Caco-2 (cell line): ENCODE results near the gene SCYGR7. TPM values are rescaled to one million over a fixed set of nuclear protein-coding genes. Genes with fewer than 3 reads are reported as not detected.
A peak's percentile ranks its signal among the peaks of the same experiment; 100 is the strongest.

Experiments
- BruUV-seq: library from RNA; stranded (reverse); fragments of 400-500 nt; replicated peaks from 2 replicates; lab custom pipeline; 2021; lab: Mats Ljungman, UMichigan
- CTCF ChIA-PET: fragments of 300-600 bp; sonication (Branson Sonifier 250); formaldehyde crosslinking; loops from one replicate; lab custom pipeline; 2022; ENCODE audit warnings: antibody characterized with exemption; lab: Charles Lee
- POLR2A ChIA-PET: fragments of 300-600 bp; sonication (Branson Sonifier 250); formaldehyde crosslinking; loops from one replicate; lab custom pipeline; 2022; ENCODE audit warnings: antibody characterized with exemption; lab: Charles Lee
- DNase-seq, 2 experiments: peaks; one replicate each; pipeline versions ENCODE4 v3.0.0 to v3.0.0-alpha.2; 2020 to 2022
- H3K27me3 ChIP-seq: replicated peaks from 2 replicates; pipeline ENCODE4 v1.6.0; 2011; ENCODE audit warnings: low read length; ENCODE audit not compliant: control insufficient read depth, insufficient read depth
- H3K36me3 ChIP-seq: 2 replicates; pipeline ENCODE4 v1.5.1; 2011; ENCODE audit warnings: low read length; ENCODE audit not compliant: control insufficient read depth, insufficient read depth
- H3K4me1 ChIP-seq: fragments of 250-450 bp; sonication (Bioruptor Pico); 2 replicates; pipeline ENCODE4 v1.5.1; 2020; ENCODE audit warnings: mild to moderate bottlenecking
- H3K4me3 ChIP-seq: 2 replicates; pipeline ENCODE4 v1.5.1; 2011; ENCODE audit warnings: low read depth, mild to moderate bottlenecking, control low read depth, low read length
- H3K9me3 ChIP-seq: fragments of 250-450 bp; sonication (Bioruptor Pico); 2 replicates; pipeline ENCODE4 v1.5.1; 2020; ENCODE audit warnings: mild to moderate bottlenecking, moderate library complexity
- H3K27ac Mint-ChIP-seq: one replicate; pipeline ENCODE4 v1.8.0; 2022; ENCODE audit warnings: mixed read lengths; ENCODE audit not compliant: unreplicated experiment
- H3K27me3 Mint-ChIP-seq: one replicate; pipeline ENCODE4 v1.8.0; 2022; ENCODE audit warnings: mixed read lengths; ENCODE audit not compliant: insufficient read depth, unreplicated experiment
- H3K36me3 Mint-ChIP-seq: one replicate; pipeline ENCODE4 v1.8.0; 2022; ENCODE audit warnings: mild to moderate bottlenecking, mixed read lengths; ENCODE audit not compliant: insufficient read depth, unreplicated experiment
- H3K4me1 Mint-ChIP-seq: one replicate; pipeline ENCODE4 v1.8.0; 2022; ENCODE audit warnings: low read depth, mixed read lengths; ENCODE audit not compliant: unreplicated experiment
- H3K4me3 Mint-ChIP-seq: one replicate; pipeline ENCODE4 v1.8.0; 2022; ENCODE audit warnings: mild to moderate bottlenecking, moderate library complexity, mixed read lengths; ENCODE audit not compliant: unreplicated experiment
- H3K9me3 Mint-ChIP-seq: one replicate; pipeline ENCODE4 v1.8.0; 2022; ENCODE audit warnings: mixed read lengths; ENCODE audit not compliant: unreplicated experiment
- intact Hi-C: fragments of 100-400 bp; cut with micrococcal nuclease; formaldehyde crosslinking; loops from one replicate; pipeline ENCODE4 v1.10.0; 2022; ENCODE audit not compliant: unreplicated experiment
- total RNA-seq: library from RNA; stranded (reverse); gene quantifications from 2 replicates; pipeline ENCODE4 v1.2.3, GENCODE V29; 2022
- TF ChIP-seq, protein P1 (sequence below), 2 experiments: fragments of 200-600 bp in 1 of 2; IDR thresholded peaks; 1 replicate in 1 of 2; 2 replicates in 1 of 2; pipeline versions ENCODE4 v1.5.1 to v1.8.0; 2011 to 2022; ENCODE audit warnings: antibody characterized with exemption in 1 of 2, control low read depth in 1 of 2, inconsistent platforms in 1 of 2, low read depth in 1 of 2, low read length in 1 of 2, mild to moderate bottlenecking in 1 of 2, moderate library complexity in 1 of 2; ENCODE audit not compliant: insufficient read depth in 1 of 2, severe bottlenecking in 1 of 2, unreplicated experiment in 1 of 2

Gene SCYGR7
- total RNA-seq, 1 experiment from 2014 or later: not detected

DNA sequence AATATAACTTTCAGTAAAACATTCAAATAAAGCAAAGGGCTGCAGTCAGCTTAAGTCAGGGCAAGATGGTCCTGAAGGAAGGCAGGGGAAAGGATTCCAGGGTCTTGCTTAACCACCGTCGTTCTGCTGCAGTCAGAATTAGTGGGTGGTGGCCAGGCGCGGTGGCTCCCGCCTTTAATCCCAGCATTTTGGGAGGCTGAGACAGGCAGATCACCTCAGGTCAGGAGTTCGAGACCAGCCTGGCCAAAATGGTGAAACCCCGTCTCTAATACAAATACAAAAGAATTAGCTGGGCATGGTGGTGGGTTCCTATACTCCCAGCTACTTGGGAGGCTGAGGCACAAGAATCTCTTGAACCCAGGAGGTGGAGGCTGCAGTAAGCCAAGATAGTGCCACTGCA lies 17.1 kb upstream of the SCYGR7 start:
- POLR2A ChIA-PET: interaction anchor here (0.5 kb wide), 1 partner anchor 50 kb away, joined by 7 read pairs; no protein-coding TSS in a partner anchor
- BruUV-seq: no TSS peak
- CTCF ChIA-PET: no interaction called here
- Histone ChIP-seq H3K9me3 (no peaks in the 10 kb centered on the region), H3K4me1 (peaks cover 20% of the 10 kb centered on the region), H3K4me3 (no peak overlapping the region), H3K27me3 (no peaks in the 10 kb centered on the region), H3K36me3 (no peaks in the 10 kb centered on the region; the same call in 1 of the 2 replicates)
- H3K4me1 Mint-ChIP-seq: peaks cover 4% of the 10 kb centered on the region
- H3K27me3 Mint-ChIP-seq: no peaks in the 10 kb centered on the region
- peaks cover 79% of the 10 kb centered on the region for H3K36me3 Mint-ChIP-seq
- no peak for DNase-seq
- TF ChIP-seq, protein P1, sequence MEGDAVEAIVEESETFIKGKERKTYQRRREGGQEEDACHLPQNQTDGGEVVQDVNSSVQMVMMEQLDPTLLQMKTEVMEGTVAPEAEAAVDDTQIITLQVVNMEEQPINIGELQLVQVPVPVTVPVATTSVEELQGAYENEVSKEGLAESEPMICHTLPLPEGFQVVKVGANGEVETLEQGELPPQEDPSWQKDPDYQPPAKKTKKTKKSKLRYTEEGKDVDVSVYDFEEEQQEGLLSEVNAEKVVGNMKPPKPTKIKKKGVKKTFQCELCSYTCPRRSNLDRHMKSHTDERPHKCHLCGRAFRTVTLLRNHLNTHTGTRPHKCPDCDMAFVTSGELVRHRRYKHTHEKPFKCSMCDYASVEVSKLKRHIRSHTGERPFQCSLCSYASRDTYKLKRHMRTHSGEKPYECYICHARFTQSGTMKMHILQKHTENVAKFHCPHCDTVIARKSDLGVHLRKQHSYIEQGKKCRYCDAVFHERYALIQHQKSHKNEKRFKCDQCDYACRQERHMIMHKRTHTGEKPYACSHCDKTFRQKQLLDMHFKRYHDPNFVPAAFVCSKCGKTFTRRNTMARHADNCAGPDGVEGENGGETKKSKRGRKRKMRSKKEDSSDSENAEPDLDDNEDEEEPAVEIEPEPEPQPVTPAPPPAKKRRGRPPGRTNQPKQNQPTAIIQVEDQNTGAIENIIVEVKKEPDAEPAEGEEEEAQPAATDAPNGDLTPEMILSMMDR (IDR thresholded peaks at IDR 0.05; ENCODE audit: insufficient read depth in 1 of 2, low read depth in 1 of 2, low read length in 1 of 2, severe bottlenecking in 1 of 2, unreplicated experiment in 1 of 2): no peak
- no peak overlapping the region for H3K4me3 Mint-ChIP-seq
- intact Hi-C loops: no loop called here
- no peak overlapping the region for H3K27ac Mint-ChIP-seq
- no peaks in the 10 kb centered on the region for H3K9me3 Mint-ChIP-seq

DNA sequence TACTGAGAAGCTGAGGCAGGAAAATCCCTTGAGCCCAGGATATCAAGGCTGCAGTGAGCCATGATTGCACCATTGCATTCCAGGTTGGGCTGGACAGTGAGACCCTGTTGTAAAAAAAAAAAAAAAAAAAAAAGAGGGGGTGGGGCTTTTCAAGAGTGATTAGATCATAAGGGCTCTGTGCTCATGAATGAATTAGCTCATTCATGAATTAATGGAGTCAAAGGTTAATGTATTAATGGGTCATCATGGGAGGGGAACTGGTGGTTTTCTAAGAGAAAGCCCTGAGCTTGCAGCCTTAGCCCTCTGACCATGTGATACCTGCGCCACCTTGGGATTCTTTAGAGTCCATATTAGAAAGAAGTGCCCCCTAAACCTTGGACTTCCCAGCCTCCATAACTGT lies 14.8 kb upstream of the SCYGR7 start:
- no peak overlapping the region for H3K4me3 Mint-ChIP-seq
- Histone ChIP-seq H3K27me3 (no peaks in the 10 kb centered on the region), H3K4me3 (no peak overlapping the region), H3K36me3 (no peaks in the 10 kb centered on the region; the same call in 1 of the 2 replicates), H3K4me1 (peaks cover 11% of the 10 kb centered on the region; the same call in 1 of the 2 replicates), H3K9me3 (no peaks in the 10 kb centered on the region)
- no peak overlapping the region for H3K27ac Mint-ChIP-seq
- ChIA-PET POLR2A (interaction anchor here (0.6 kb wide), 1 partner anchor 167 kb away, joined by 5 read pairs; no protein-coding TSS in a partner anchor), CTCF (interaction anchor here (0.9 kb wide), 1 partner anchor 10 kb away, joined by 4 read pairs; no protein-coding TSS in a partner anchor)
- DNase-seq: peak; percentile 28 to 48
- intact Hi-C loops: no loop called here
- BruUV-seq: no TSS peak
- H3K27me3 Mint-ChIP-seq: no peaks in the 10 kb centered on the region
- peaks cover 7% of the 10 kb centered on the region for H3K4me1 Mint-ChIP-seq
- peaks cover 69% of the 10 kb centered on the region for H3K36me3 Mint-ChIP-seq
- H3K9me3 Mint-ChIP-seq: no peaks in the 10 kb centered on the region
- TF ChIP-seq, protein P1 (IDR thresholded peaks at IDR 0.05; ENCODE audit: insufficient read depth in 1 of 2, low read depth in 1 of 2, low read length in 1 of 2, severe bottlenecking in 1 of 2, unreplicated experiment in 1 of 2): no peak

DNA sequence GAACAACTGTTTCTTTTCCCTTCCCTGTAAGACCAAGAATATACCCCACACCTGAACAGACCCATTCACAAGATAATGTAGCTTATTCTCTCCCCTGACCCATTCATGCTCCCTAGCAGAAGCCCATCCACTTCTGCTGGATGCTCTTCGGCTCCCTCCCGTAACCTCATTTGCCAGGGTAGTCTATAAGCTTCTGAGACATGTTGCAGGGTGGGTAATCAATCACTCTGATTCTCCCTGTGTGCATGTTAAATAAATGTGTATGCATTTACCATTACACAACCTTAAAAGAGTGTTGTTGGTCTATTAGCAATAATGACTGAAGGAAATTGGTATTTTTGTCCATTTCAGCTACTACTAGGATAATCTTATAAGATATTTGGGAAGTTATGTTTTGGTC lies 11.6 kb upstream of the SCYGR7 start:
- TF ChIP-seq, protein P1 (IDR thresholded peaks at IDR 0.05; ENCODE audit: insufficient read depth in 1 of 2, low read depth in 1 of 2, low read length in 1 of 2, severe bottlenecking in 1 of 2, unreplicated experiment in 1 of 2): no peak
- DNase-seq: no peak
- Histone ChIP-seq H3K4me1 (peaks cover 24% of the 10 kb centered on the region), H3K4me3 (peak overlapping the region; percentile 43), H3K36me3 (no peaks in the 10 kb centered on the region), H3K9me3 (no peaks in the 10 kb centered on the region), H3K27me3 (no peaks in the 10 kb centered on the region)
- Mint-ChIP-seq H3K4me3 (peak overlapping the region; percentile 74), H3K27me3 (no peaks in the 10 kb centered on the region), H3K4me1 (peaks cover 7% of the 10 kb centered on the region), H3K27ac (peak overlapping the region; percentile 74), H3K36me3 (peaks cover 45% of the 10 kb centered on the region), H3K9me3 (no peaks in the 10 kb centered on the region)
- BruUV-seq: no TSS peak
- ChIA-PET POLR2A (no interaction called here), CTCF (no interaction called here)
- intact Hi-C loops: loop anchor here (2.0 kb wide), 1 partner anchor 22 kb away; no protein-coding TSS in a partner anchor
